Measurements from ENCODE around the gene PDCD1LG2.

- no peak for TF ChIP-seq EZH2 (optimal IDR thresholded peaks at IDR 0.05; ENCODE audit: low read depth, low read length)
- no peak for TF ChIP-seq CTCF (IDR thresholded peaks at IDR 0.05; ENCODE audit: low read length)
- TF ChIP-seq EZH2phosphoT487 (IDR thresholded peaks at IDR 0.05; ENCODE audit: low read length), result no peak
These were observed 30.2 kb upstream of the PDCD1LG2 start for GRCh38 chr9:5479994-5480694.
